Bronchial epithelial cell (primary cell): ENCODE results near the gene GALNS. TPM values are rescaled to one million over a fixed set of nuclear protein-coding genes. Genes with fewer than 3 reads are reported as not detected.

ENCODE experiments used
- DNase-seq: peaks from one replicate; pipeline ENCODE4 v3.0.0-alpha.2; 2010; ENCODE audit warnings: low read depth
- FAIRE-seq: peaks from 2 replicates; lab custom pipeline; 2011; peaks lifted over from hg19 to GRCh38; lab: Jason Lieb, UNC
- H3K27me3 ChIP-seq: 2 replicates; pipeline ENCODE4 v1.5.1; 2011; ENCODE audit warnings: low read length; ENCODE audit not compliant: control insufficient read depth, insufficient read depth
- H3K36me3 ChIP-seq: 2 replicates; pipeline ENCODE4 v1.5.1; 2011; ENCODE audit warnings: low read length; ENCODE audit not compliant: control insufficient read depth, insufficient read depth
- H3K4me3 ChIP-seq: 2 replicates; pipeline ENCODE4 v1.5.1; 2011; ENCODE audit warnings: mild to moderate bottlenecking, low read depth, low read length, control low read depth
- CTCF ChIP-seq: IDR thresholded peaks from 2 replicates; pipeline ENCODE4 v1.5.1; 2011; ENCODE audit warnings: mild to moderate bottlenecking, moderate library complexity, low read length, control low read depth, inconsistent platforms; ENCODE audit not compliant: insufficient read depth, severe bottlenecking
- total RNA-seq: library from RNA; depleted of rRNA; stranded (reverse); fragments of >200 nt; gene quantifications from 2 replicates; pipeline ENCODE4 v1.2.1, GENCODE V29; 2014

The GALNS gene
- total RNA-seq, 1 donor from 2014 or later: 16.3 TPM

DNA sequence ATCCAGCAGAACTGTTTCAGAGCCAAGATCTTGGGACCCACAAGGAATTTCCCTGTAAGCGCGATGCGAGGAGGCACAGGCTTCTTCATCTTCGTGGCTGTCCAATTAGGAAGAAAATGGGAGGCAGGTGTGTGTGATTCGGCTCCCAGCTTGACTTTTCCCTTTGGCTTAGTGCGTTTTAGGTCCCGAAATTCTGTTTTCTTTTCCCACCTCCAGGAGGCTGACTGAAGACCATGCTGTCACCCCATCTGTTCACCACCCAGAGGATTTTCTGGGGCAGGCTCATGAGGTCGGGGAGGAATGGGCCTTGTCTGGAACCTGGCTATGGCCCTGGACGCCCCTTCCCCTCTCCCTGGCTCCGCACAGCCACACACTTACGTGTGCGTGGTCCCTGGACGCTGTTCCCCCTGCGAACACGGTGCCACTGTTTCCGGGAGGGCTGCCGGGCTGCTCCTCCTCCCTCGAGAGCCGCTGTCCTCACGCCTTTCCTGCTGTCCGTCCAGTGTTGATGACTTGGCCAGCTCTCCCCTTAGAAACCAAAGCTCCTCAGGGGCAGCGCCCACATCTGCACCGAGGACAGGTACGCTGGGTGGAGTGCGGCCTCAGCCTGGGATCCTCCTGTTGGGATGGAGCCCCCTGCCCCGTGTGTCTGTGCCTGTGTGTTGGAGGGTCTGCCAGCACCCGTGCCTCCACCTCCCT lies 12.4 kb upstream of the GALNS start:
- H3K27me3 ChIP-seq: peaks cover 8% of the 10 kb centered on the region
- no peak for DNase-seq
- H3K36me3 ChIP-seq: no peaks in the 10 kb centered on the region
- TF ChIP-seq CTCF: no peak
- FAIRE-seq: no peak
- no peak overlapping the region for H3K4me3 ChIP-seq

GRCh38 chr16:88867581-88868246 lies 11.0 kb upstream of the GALNS start:
- Histone ChIP-seq H3K4me3 (no peak overlapping the region), H3K27me3 (peaks cover 5% of the 10 kb centered on the region), H3K36me3 (no peaks in the 10 kb centered on the region)
- DNase-seq (no peak), FAIRE-seq (no peak)
- TF ChIP-seq CTCF: no peak

GRCh38 chr16:88866151-88866920 lies 9.6 kb upstream of the GALNS start, which contains the start of gene PABPN1L:
Gene PABPN1L, minus strand, starts transcription at chr16:88866660. Its CDS starts 54 bp downstream, at chr16:88866606.
- TF ChIP-seq CTCF: no peak
- Histone ChIP-seq H3K36me3 (peaks cover 2% of the 10 kb centered on the region), H3K27me3 (peaks cover 3% of the 10 kb centered on the region), H3K4me3 (no peak within 1 kb of the TSS)
- DNase-seq: no peak
- no peak for FAIRE-seq

- FAIRE-seq (no peak), DNase-seq (no peak)
- Histone ChIP-seq H3K36me3 (peaks cover 6% of the 10 kb centered on the region), H3K4me3 (no peak overlapping the region), H3K27me3 (peaks cover 3% of the 10 kb centered on the region)
- no peak for TF ChIP-seq CTCF
These were observed 9.0 kb upstream of the GALNS start for GRCh38 chr16:88865742-88866141.

GRCh38 chr16:88865310-88865709 lies 8.6 kb upstream of the GALNS start:
- FAIRE-seq (no peak), DNase-seq (no peak)
- no peak overlapping the region for H3K4me3 ChIP-seq
- H3K36me3 ChIP-seq: peaks cover 10% of the 10 kb centered on the region
- H3K27me3 ChIP-seq: peaks cover 3% of the 10 kb centered on the region
- no peak for TF ChIP-seq CTCF
